IMR-90 (cell line): ENCODE data around the gene SERPINI1.
"Not testable (repeated sequence)": the region's sequence is repeated elsewhere in the genome, so short reads cannot be mapped to it uniquely, and the experiment has no call there.

ENCODE experiments used
- BHLHE40 ChIP-seq: fragments of 150-350 bp; IDR thresholded peaks from 2 replicates; pipeline ENCODE4 v1.6.1; 2016; ENCODE audit warnings: mild to moderate bottlenecking, low read depth, low read length
- CEBPB ChIP-seq: IDR thresholded peaks from 2 replicates; pipeline ENCODE4 v1.6.1; 2012; ENCODE audit warnings: low read depth, low read length, improper control_type of control experiment
- MAFK ChIP-seq: IDR thresholded peaks from 2 replicates; pipeline ENCODE4 v1.6.1; 2012; ENCODE audit warnings: low read depth, low read length, improper control_type of control experiment
- MXI1 ChIP-seq: IDR thresholded peaks from 2 replicates; pipeline ENCODE4 v1.6.1; 2012; ENCODE audit warnings: low read depth, mild to moderate bottlenecking, low read length, moderate library complexity, borderline replicate concordance
- POLR2A ChIP-seq: IDR thresholded peaks from 2 replicates; pipeline ENCODE4 v1.6.1; 2012; ENCODE audit warnings: mild to moderate bottlenecking, low read depth, low read length
- RAD21 ChIP-seq: IDR thresholded peaks from 2 replicates; pipeline ENCODE4 v1.6.1; 2012; ENCODE audit warnings: low read length, improper control_type of control experiment
- RCOR1 ChIP-seq: IDR thresholded peaks from 2 replicates; pipeline ENCODE4 v1.6.1; 2012; ENCODE audit warnings: mild to moderate bottlenecking, low read length, improper control_type of control experiment; ENCODE audit not compliant: insufficient replicate concordance
- RFX5 ChIP-seq: IDR thresholded peaks from 2 replicates; pipeline ENCODE4 v1.8.0; 2012; ENCODE audit warnings: low read depth, mild to moderate bottlenecking, low read length, moderate library complexity
- SMC3 ChIP-seq: fragments of 150-350 bp; IDR thresholded peaks from 2 replicates; pipeline ENCODE4 v1.6.1; 2016; ENCODE audit warnings: low read depth, mild to moderate bottlenecking, antibody characterized with exemption, low read length, moderate library complexity
- TF ChIP-seq, protein P1 (sequence below): conservative IDR thresholded peaks from 2 replicates; pipeline ENCODE4 v1.5.1; 2012; ENCODE audit warnings: mild to moderate bottlenecking, low read depth, low read length, improper control_type of control experiment
- TF ChIP-seq, protein P2 (sequence below): fragments of 150-350 bp; IDR thresholded peaks from 2 replicates; pipeline ENCODE4 v1.6.1; 2016; ENCODE audit warnings: low read depth, mild to moderate bottlenecking, low read length, moderate library complexity, borderline replicate concordance

DNA sequence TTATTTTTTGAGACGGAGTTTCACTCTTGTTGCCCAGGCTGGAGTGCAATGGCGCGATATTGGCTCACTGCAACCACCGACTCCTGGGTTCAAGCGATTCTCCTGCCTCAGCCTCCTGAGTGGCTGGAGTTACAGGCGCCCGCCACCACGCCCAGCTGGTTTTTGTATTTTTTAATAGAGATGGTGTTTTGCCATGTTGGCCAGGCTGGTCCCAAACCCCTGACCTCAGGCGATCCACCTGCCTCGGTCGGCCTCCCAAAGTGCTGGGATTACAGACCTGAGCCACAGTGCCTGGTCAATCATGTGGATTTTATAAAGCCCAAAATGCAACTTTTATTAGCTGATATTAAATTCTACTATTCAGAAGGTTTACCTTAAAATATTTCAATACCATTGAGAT, 92.1 kb downstream of the SERPINI1 start:
- TF ChIP-seq, protein P1, sequence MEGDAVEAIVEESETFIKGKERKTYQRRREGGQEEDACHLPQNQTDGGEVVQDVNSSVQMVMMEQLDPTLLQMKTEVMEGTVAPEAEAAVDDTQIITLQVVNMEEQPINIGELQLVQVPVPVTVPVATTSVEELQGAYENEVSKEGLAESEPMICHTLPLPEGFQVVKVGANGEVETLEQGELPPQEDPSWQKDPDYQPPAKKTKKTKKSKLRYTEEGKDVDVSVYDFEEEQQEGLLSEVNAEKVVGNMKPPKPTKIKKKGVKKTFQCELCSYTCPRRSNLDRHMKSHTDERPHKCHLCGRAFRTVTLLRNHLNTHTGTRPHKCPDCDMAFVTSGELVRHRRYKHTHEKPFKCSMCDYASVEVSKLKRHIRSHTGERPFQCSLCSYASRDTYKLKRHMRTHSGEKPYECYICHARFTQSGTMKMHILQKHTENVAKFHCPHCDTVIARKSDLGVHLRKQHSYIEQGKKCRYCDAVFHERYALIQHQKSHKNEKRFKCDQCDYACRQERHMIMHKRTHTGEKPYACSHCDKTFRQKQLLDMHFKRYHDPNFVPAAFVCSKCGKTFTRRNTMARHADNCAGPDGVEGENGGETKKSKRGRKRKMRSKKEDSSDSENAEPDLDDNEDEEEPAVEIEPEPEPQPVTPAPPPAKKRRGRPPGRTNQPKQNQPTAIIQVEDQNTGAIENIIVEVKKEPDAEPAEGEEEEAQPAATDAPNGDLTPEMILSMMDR: not testable (repeated sequence)
- TF ChIP-seq CEBPB, MAFK, RCOR1, RFX5, BHLHE40, SMC3, POLR2A, RAD21, MXI1: not testable (repeated sequence)
- TF ChIP-seq, protein P2, sequence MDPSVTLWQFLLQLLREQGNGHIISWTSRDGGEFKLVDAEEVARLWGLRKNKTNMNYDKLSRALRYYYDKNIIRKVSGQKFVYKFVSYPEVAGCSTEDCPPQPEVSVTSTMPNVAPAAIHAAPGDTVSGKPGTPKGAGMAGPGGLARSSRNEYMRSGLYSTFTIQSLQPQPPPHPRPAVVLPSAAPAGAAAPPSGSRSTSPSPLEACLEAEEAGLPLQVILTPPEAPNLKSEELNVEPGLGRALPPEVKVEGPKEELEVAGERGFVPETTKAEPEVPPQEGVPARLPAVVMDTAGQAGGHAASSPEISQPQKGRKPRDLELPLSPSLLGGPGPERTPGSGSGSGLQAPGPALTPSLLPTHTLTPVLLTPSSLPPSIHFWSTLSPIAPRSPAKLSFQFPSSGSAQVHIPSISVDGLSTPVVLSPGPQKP: not testable (repeated sequence)
